ENCODE data around the gene IQCE. TPM values are rescaled to one million over a fixed set of nuclear protein-coding genes. Genes with fewer than 3 reads are reported as not detected.

Gene IQCE
- total RNA-seq, 1 experiment from 2014 or later = 0.93 TPM

GRCh38 chr7:2602406-2603043 is 43.7 kb downstream of the IQCE start:
- H3K4me2 ChIP-seq (ENCODE audit: low read depth, low read length, poor library complexity, severe bottlenecking) = no peak overlapping the region
- no peak overlapping the region for H3K9ac ChIP-seq (ENCODE audit: low read length)
- no peaks in the 10 kb centered on the region for H3K36me3 ChIP-seq (ENCODE audit: insufficient read depth, low read length)
- H3K4me3 ChIP-seq (ENCODE audit: low read length) = no peak overlapping the region
- no peaks in the 10 kb centered on the region for H3K9me3 ChIP-seq (ENCODE audit: low read length)
- H4K20me1 ChIP-seq (ENCODE audit: insufficient read depth, low read depth, low read length) = no peaks in the 10 kb centered on the region
- H3K79me2 ChIP-seq (ENCODE audit: low read length) = no peaks in the 10 kb centered on the region
- H2AFZ ChIP-seq (ENCODE audit: low read length) = no peak overlapping the region
- no peaks in the 10 kb centered on the region for H3K4me1 ChIP-seq (ENCODE audit: low read length)
- no peak overlapping the region for H3K27ac ChIP-seq (ENCODE audit: low read length)
- H3K27me3 ChIP-seq (ENCODE audit: low read length) = no peaks in the 10 kb centered on the region
- H3K9me2 ChIP-seq (replicated peaks; ENCODE audit: insufficient read depth, low read length) = no peaks in the 10 kb centered on the region
- DNase-seq = no peak

GRCh38 chr7:2603044-2603965 is 44.5 kb downstream of the IQCE start:
- no peak overlapping the region for H3K9ac ChIP-seq (ENCODE audit: low read length)
- no peak overlapping the region for H3K4me2 ChIP-seq (ENCODE audit: low read depth, low read length, poor library complexity, severe bottlenecking)
- H3K36me3 ChIP-seq (ENCODE audit: insufficient read depth, low read length) = no peaks in the 10 kb centered on the region
- H3K79me2 ChIP-seq (ENCODE audit: low read length) = no peaks in the 10 kb centered on the region
- no peak overlapping the region for H3K27ac ChIP-seq (ENCODE audit: low read length)
- no peaks in the 10 kb centered on the region for H3K27me3 ChIP-seq (ENCODE audit: low read length)
- no peak overlapping the region for H3K4me3 ChIP-seq (ENCODE audit: low read length)
- no peaks in the 10 kb centered on the region for H3K9me3 ChIP-seq (ENCODE audit: low read length)
- no peaks in the 10 kb centered on the region for H4K20me1 ChIP-seq (ENCODE audit: insufficient read depth, low read depth, low read length)
- no peak overlapping the region for H2AFZ ChIP-seq (ENCODE audit: low read length)
- no peak for DNase-seq
- H3K9me2 ChIP-seq (replicated peaks; ENCODE audit: insufficient read depth, low read length) = no peaks in the 10 kb centered on the region
- no peaks in the 10 kb centered on the region for H3K4me1 ChIP-seq (ENCODE audit: low read length)

DNA sequence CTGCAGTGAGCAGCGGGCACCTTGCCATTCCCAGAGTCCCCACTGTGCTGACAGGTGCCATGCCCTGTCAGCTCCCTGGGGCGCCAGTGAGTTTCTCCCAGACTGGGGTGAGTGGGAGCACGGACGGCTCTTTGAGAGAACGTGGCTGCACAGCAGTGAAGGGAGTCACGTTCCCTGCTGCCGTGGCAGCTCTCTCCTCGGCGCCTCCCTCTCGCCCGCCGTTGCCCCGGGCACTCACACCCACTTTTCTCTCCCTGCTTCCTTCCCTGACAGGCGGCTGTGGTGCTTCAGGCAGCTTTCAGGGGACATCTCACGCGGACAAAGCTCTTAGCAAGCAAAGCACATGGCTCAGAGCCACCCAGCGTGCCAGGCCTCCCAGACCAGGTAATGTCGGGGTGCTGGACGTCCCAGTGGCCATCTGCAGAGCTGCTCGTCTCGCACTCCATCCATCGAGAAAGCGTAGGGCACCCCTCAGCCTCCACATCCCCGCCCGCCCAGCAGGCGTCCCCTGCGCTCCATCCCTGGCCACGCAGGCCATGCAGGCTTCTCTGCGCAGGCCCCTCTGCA is 45.9 kb downstream of the IQCE start:
- Histone ChIP-seq H3K4me2 (ENCODE audit: low read depth, low read length, poor library complexity, severe bottlenecking) (no peak overlapping the region), H3K9ac (ENCODE audit: low read length) (no peak overlapping the region), H3K4me1 (ENCODE audit: low read length) (no peaks in the 10 kb centered on the region), H3K36me3 (ENCODE audit: insufficient read depth, low read length) (no peaks in the 10 kb centered on the region), H3K9me3 (ENCODE audit: low read length) (no peaks in the 10 kb centered on the region), H2AFZ (ENCODE audit: low read length) (no peak overlapping the region), H3K4me3 (ENCODE audit: low read length) (no peak overlapping the region), H3K27ac (ENCODE audit: low read length) (no peak overlapping the region), H3K27me3 (ENCODE audit: low read length) (no peaks in the 10 kb centered on the region), H3K79me2 (ENCODE audit: low read length) (no peaks in the 10 kb centered on the region), H4K20me1 (ENCODE audit: insufficient read depth, low read depth, low read length) (no peaks in the 10 kb centered on the region), H3K9me2 (replicated peaks; ENCODE audit: insufficient read depth, low read length) (no peaks in the 10 kb centered on the region)
- DNase-seq = no peak

GRCh38 chr7:2605608-2606538 is 47.1 kb downstream of the IQCE start:
- Histone ChIP-seq H3K4me1 (ENCODE audit: low read length) (no peaks in the 10 kb centered on the region), H3K9me3 (ENCODE audit: low read length) (no peaks in the 10 kb centered on the region), H2AFZ (ENCODE audit: low read length) (no peak overlapping the region), H3K79me2 (ENCODE audit: low read length) (no peaks in the 10 kb centered on the region), H4K20me1 (ENCODE audit: insufficient read depth, low read depth, low read length) (no peaks in the 10 kb centered on the region), H3K9me2 (replicated peaks; ENCODE audit: insufficient read depth, low read length) (no peaks in the 10 kb centered on the region), H3K9ac (ENCODE audit: low read length) (no peak overlapping the region), H3K27ac (ENCODE audit: low read length) (no peak overlapping the region), H3K27me3 (ENCODE audit: low read length) (no peaks in the 10 kb centered on the region), H3K4me3 (ENCODE audit: low read length) (no peak overlapping the region), H3K4me2 (ENCODE audit: low read depth, low read length, poor library complexity, severe bottlenecking) (no peak overlapping the region), H3K36me3 (ENCODE audit: insufficient read depth, low read length) (no peaks in the 10 kb centered on the region)
- no peak for DNase-seq

- no peak overlapping the region for H2AFZ ChIP-seq (ENCODE audit: low read length)
- no peaks in the 10 kb centered on the region for H3K9me2 ChIP-seq (replicated peaks; ENCODE audit: insufficient read depth, low read length)
- no peaks in the 10 kb centered on the region for H3K4me1 ChIP-seq (ENCODE audit: low read length)
- no peaks in the 10 kb centered on the region for H3K27me3 ChIP-seq (ENCODE audit: low read length)
- no peak overlapping the region for H3K4me3 ChIP-seq (ENCODE audit: low read length)
- no peak for DNase-seq
- H3K4me2 ChIP-seq (ENCODE audit: low read depth, low read length, poor library complexity, severe bottlenecking) = no peak overlapping the region
- H3K79me2 ChIP-seq (ENCODE audit: low read length) = no peaks in the 10 kb centered on the region
- H3K9me3 ChIP-seq (ENCODE audit: low read length) = no peaks in the 10 kb centered on the region
- no peak overlapping the region for H3K9ac ChIP-seq (ENCODE audit: low read length)
- no peaks in the 10 kb centered on the region for H3K36me3 ChIP-seq (ENCODE audit: insufficient read depth, low read length)
- H3K27ac ChIP-seq (ENCODE audit: low read length) = no peak overlapping the region
- H4K20me1 ChIP-seq (ENCODE audit: insufficient read depth, low read depth, low read length) = no peaks in the 10 kb centered on the region
Observed at GRCh38 chr7:2606539-2606936, 47.8 kb downstream of the IQCE start.

GRCh38 chr7:2607122-2607922 is 48.5 kb downstream of the IQCE start:
- Histone ChIP-seq H3K27me3 (ENCODE audit: low read length) (no peaks in the 10 kb centered on the region), H3K36me3 (ENCODE audit: insufficient read depth, low read length) (no peaks in the 10 kb centered on the region)

GRCh38 chr7:2607923-2608904 is 49.4 kb downstream of the IQCE start:
- Histone ChIP-seq H3K4me3 (ENCODE audit: low read length) (no peak overlapping the region), H3K4me2 (ENCODE audit: low read depth, low read length, poor library complexity, severe bottlenecking) (no peak overlapping the region), H4K20me1 (ENCODE audit: insufficient read depth, low read depth, low read length) (no peaks in the 10 kb centered on the region), H3K9me3 (ENCODE audit: low read length) (no peaks in the 10 kb centered on the region), H3K36me3 (ENCODE audit: insufficient read depth, low read length) (no peaks in the 10 kb centered on the region), H3K27me3 (ENCODE audit: low read length) (no peaks in the 10 kb centered on the region), H3K9me2 (replicated peaks; ENCODE audit: insufficient read depth, low read length) (no peaks in the 10 kb centered on the region), H3K9ac (ENCODE audit: low read length) (no peak overlapping the region), H3K79me2 (ENCODE audit: low read length) (no peaks in the 10 kb centered on the region), H2AFZ (ENCODE audit: low read length) (no peak overlapping the region), H3K27ac (ENCODE audit: low read length) (no peak overlapping the region), H3K4me1 (ENCODE audit: low read length) (no peaks in the 10 kb centered on the region)
- no peak for DNase-seq

More at GRCh38 chr7:2607122-2607922, 48.5 kb downstream of the IQCE start:
- H3K4me2 ChIP-seq (ENCODE audit: low read depth, low read length, poor library complexity, severe bottlenecking) = no peak overlapping the region
- no peaks in the 10 kb centered on the region for H4K20me1 ChIP-seq (ENCODE audit: insufficient read depth, low read depth, low read length)
- no peak overlapping the region for H3K4me3 ChIP-seq (ENCODE audit: low read length)
- H3K79me2 ChIP-seq (ENCODE audit: low read length) = no peaks in the 10 kb centered on the region
- H3K27ac ChIP-seq (ENCODE audit: low read length) = no peak overlapping the region
- no peak for DNase-seq
- H3K9ac ChIP-seq (ENCODE audit: low read length) = no peak overlapping the region
- H2AFZ ChIP-seq (ENCODE audit: low read length) = no peak overlapping the region
- H3K9me3 ChIP-seq (ENCODE audit: low read length) = no peaks in the 10 kb centered on the region
- no peaks in the 10 kb centered on the region for H3K9me2 ChIP-seq (replicated peaks; ENCODE audit: insufficient read depth, low read length)
- H3K4me1 ChIP-seq (ENCODE audit: low read length) = no peaks in the 10 kb centered on the region
